HG03095 (cell line): Measurements from ENCODE around the gene IL6.
"Not testable (repeated sequence)": the region's sequence is repeated elsewhere in the genome, so short reads cannot be mapped to it uniquely, and the experiment has no call there.

ENCODE experiments used
- ATAC-seq: cut with Tn5 transposase; IDR thresholded peaks from one replicate; pipeline ENCODE4 v1.9.1; 2021; ENCODE audit warnings: moderate library complexity; ENCODE audit not compliant: unreplicated experiment

IL6 gene

DNA sequence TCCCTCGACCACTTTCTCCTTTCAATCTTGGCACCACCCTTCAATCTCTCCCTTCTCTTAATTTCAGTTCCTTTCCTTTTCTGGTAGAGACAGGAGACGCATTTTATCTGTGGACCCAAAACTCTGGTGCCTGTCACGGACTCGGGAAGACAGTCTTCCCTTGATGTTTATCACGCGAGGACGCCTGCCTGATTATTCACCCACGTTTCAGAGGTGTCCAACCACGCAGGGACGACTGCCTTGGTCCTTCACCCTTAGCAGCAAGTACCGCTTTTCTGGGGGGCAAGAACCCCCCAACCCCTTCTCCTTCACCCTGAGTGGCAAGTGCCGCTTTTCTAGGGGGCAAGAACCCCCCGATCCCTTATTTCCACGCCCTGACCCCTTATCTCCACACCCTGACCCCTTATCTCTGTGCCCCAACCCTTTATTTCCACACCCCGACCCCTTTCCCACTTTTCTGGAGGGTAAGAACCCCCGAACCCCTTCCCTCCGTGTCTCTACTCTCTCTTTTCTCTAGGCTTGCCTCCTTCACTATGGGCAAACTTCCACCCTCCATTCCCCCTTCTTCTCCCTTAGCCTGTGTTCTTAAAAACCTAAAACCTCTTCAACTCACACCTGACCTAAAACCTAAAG, 22.9 kb upstream of the IL6 start:
- ATAC-seq, result not testable (repeated sequence)

DNA sequence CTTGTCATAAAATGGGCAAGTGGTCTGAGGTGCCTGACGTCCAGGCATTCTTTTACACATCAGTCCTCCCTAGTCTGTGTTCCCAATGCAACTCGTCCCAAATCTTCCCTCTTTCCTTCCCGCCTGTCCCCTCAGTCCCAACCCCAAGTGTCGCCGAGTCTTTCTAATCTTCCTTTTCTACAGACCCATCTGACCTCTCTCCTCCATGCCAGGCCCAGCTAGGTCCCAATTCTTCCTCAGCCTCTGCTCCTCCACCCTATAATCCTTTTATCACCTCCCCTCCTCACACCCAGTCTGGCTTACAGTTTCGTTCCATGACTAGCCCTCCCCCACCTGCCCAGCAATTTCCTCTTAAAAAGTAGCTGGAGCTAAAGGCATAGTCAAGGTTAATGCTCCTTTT, 22.3 kb upstream of the IL6 start:
- not testable (repeated sequence) for ATAC-seq

DNA sequence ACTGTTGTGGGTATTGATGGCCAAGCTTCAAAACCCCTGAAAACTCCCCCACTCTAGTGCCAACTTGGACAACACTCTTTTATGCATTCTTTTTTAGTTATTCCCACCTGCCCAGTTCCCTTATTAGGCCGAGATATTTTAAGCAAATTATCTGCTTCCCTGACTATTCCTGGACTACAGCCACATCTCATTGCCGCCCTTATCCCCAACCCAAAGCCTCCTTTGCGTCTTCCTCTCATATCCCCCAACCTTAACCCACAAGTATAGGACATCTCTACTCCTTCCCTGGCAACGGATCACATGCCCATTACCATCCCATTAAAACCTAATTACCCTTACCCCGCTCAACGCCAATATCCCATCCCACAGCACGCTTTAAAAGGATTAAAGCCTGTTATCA, 21.1 kb upstream of the IL6 start:
- not testable (repeated sequence) for ATAC-seq

DNA sequence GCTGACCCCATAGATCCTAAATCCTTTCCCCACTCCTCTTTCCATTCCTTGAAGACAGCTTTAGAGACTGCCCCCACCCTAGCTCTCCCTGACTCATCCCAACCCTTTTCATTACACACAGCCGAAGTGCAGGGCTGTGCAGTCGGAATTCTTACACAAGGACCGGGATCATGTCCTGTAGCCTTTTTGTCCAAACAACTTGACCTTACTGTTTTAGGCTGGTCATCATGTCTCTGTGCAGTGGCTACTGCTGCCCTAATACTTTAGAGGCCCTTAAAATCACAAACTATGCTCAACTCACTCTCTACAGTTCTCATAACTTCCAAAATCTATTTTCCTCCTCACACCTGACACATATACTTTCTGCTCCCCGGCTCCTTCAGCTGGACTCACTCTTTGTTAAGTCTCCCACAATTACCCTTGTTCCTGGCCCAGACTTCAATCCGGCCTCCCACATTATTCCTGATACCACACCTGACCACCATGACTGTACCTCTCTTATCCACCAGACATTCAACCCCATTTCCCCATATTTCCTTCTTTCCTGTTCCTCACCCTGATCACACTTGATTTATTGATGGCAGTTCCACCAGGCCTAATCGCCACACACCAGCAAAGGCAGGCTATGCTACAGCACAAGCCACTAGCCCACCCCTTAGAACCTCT, 19.8 kb upstream of the IL6 start:
- not testable (repeated sequence) for ATAC-seq

DNA sequence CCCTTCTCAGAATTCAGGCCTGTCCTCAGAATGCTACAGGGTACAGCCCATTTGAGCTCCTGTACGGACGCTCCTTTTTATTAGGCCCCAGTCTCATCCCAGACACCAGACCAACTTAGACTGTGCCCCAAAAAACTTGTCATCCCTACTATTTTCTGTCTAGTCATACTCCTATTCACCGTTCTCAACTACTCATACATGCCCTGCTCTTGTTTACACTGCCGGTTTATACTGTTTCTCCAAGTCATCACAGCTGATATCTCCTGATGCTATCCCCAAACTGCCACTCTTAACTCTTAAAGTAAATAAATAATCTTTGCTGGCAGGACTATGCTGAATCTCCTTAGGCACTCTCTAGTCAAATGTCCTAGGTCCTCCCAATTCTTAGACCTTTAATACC, 18.8 kb upstream of the IL6 start:
- not testable (repeated sequence) for ATAC-seq

DNA sequence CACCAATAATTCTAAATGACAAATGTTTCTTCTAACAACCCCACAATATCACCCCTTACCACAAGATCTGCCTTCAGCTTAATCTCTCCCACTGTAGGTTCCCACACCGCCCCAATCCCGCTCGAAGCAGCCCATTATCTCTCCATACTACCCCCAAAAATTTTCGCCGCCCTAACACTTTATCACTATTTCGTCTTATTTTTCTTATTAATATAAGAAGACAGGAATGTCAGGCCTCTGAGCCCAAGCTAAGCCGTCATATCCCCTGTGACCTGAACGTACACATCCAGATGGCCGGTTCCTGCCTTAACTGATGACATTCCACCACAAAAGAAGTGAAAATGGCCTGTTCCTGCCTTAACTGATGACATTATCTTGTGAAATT, 18.3 kb upstream of the IL6 start:
- ATAC-seq, result not testable (repeated sequence)

DNA sequence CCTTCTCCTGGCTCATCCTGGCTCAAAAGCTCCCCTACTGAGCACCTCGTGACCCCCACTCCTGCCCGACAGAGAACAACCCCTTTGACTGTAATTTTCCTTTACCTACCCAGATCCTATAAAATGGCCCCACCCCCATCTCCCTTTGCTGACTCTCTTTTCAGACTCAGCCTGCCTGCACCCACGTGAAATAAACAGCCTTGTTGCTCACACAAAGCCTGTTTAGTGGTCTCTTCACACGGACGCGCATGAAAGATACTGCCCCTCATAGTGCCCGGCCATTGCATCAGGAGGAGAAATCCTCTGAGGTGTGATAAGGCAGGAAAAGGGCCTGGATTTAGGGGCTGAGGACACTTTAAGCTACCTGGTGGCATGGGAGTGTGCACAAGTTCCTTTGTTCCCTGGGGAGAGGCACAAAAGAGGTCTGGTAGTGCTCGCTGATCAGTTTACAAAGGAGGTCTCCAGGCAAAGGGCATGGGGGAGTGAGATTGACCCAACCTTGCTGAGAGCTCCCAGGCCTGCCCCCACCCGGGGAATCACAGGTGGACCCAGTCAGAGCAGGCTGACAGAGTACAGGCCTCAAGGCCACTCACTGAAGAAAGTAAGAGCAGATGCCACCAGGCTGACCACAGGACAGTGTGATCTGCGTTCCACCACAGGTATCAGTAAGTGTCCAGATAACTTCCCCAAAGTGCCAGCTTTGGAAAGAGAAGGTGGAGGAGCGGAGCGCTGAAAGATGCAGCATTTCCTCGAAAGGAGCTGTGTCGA, 17.8 kb upstream of the IL6 start:
- not testable (repeated sequence) for ATAC-seq

DNA sequence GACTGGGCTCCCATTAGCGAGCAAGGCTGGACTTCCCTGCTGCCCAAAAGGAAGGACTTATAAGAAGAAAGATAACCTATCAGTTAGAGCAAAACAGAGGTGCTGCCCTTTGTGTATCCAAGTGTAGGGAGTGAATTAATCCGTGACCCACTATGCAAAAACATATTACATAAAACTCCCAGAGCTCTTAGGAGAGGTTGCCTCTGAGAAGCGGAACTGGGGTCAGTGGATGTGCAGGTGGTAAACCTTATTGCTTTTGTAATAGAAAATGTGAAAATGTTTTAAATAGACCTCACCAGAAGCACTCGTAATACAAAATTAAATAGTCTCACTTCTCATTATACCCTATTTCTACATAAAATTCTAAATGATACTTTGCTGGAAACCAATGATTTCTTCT, 17.1 kb upstream of the IL6 start:
- ATAC-seq, result no peak

DNA sequence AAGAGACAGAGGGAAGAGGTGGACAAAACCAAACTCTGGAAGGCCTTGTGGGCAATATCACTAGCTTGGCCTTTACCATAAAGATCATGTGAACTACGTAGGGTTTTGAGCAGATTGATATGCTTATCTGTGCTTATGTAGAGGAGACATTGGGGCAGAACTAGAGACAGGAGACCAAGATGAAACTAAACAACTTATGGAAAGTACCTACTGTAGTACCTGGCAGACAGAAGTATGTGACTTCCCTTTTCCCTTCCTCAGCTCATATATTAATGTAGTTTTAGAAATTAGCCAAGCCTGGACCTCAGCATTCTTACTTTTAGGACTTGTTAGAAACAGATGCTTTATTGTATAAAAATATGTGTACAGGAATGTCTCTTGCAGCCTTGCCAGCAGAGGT, 14.0 kb upstream of the IL6 start:
- no peak for ATAC-seq

DNA sequence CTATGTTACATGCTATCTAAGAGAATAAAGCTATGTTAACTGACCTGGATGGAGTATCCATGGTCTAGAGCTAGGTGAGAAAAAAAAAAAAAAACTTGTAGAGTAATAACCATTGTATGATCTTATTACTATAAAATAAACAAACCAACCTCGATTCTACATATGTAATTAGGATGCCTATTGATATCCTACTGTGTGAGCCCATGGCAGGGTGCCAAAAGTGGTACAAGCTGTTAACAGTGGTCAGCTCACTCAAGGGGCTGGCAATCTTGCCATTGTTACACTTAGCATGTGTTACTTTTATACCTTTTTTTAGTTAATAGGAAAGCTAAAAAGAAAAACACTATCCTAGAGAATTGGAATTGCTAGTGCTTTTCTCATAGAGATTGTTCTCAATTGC, 13.5 kb upstream of the IL6 start:
- no peak for ATAC-seq

DNA sequence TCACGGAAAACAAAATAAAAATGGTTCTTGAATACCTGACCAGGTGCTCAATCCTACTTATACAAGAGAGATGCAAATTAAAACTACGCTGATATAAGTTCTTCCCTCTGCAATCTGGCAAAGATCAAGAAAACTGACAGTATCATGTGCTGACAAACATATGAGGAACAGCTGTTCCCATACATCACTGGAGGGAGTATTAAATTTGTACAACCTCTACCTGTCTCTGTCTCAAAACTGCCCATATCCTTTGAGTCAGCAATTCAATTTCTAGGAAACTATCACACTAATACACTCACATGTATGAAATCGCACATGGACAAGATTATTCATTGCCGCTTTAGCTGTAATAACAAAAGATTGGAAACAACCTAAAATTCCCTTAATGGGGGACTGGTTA, 11.0 kb upstream of the IL6 start:
- ATAC-seq, result no peak

DNA sequence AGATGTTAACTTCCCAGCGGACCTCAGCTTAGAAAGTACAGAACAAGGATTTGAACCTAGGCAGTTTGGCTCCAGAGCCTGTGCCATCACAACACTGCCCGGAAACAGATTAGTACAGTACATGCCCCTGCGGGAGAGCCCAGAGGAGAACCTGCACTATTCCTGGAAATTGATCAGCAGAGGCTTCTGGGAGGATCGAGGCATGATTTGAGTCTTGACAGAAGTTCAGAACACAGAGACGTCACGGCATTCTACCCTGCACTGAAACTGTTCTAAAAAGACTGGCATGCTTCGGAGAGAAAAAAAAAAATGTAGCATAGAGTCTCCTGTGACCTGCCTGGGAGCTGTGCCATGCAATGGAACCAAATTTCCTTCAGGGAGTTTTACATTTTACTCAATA, 9.2 kb upstream of the IL6 start:
- no peak for ATAC-seq

DNA sequence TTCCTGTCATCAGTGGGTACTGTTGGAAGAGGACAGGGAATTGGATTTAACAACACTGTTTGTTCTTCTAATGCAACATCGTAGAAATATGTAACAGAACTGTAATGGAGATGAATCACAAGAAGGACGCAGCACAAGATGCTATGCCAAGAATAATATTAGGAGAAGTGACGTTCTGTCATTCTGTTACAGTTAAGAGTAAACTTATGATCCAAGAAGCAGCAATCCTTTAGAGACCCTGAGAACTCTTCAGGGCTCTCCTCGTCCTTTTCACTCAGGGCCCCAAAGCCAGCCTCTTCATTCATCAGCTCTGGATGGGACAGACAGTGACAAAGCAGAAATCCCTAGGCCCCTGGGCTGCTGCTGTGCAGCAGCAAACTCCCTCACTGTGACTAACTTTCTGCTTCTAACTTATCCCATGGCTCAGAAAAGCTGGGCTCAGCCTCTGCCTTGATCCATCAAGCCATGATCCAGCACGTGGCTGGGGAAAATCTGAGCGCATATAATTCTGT, 8.7 kb upstream of the IL6 start:
- ATAC-seq, result no peak

DNA sequence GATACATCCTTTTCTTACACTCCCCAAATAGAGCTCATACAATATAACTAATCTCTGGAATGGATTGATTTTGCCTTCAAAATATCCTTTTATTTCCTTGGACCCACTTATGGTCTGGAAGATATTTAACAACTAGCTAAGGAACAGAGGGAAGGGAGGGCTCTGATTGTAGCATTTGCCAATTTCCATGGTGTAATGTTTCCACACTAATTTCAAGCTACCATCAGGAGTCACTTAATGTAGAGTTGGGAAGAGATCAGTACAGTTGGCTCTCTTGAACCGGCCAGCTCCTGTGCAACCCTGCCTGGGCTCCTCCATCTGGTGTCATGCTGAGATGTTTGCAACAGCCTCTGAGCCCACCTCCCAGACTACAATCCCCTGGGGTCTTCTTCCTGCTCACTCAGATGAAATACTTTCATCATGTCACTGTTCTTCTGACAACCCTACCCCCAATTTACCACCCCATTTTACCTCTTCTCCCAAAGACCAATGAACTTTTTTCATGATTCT, 8.0 kb upstream of the IL6 start:
- no peak for ATAC-seq

DNA sequence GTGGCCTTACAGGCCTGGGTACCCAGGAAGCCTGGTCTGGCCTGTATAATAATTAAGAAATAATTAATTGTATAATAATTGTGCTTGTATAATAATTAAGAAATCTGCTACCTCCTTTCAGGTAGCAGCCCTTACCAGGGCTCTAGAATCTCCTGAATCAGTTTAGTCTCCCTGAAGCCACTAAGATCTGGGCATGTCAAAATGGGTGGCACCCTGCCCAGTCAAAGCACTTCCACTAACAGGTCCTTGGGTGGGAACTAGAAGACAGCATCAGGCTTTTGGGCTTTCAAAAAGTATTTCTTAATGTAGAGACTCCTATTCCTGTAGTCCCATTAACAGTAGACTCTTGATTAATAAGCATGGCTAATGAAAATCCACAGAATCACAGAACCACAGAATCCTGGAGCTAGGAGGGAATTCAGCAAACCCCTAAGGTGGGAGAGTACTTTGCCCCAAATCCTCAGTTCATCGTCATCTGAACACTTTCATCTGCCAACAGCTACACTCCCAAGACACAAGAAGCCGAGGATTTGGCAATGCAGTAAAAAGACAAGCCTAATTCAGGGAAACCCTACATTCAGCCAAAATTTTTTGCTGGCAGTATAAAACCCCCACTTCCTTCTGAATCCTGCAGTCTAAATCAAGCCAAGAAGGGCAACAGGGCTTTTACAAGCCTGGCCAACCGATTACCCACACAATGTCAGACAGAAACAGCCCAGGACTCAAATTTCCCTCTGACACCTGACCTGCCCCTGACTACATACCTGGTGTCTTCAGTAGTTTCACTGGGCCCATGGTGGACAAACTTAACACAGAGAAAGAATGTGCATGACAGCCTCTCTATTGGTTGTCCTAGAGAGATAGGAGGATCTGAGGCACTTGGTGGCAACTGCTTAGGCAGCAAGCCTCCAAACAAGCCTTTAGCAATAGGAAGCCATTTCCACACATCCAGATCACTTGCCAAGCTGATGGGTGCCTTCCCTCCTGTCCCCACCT, 5.9 kb upstream of the IL6 start:
- ATAC-seq, result no peak

DNA sequence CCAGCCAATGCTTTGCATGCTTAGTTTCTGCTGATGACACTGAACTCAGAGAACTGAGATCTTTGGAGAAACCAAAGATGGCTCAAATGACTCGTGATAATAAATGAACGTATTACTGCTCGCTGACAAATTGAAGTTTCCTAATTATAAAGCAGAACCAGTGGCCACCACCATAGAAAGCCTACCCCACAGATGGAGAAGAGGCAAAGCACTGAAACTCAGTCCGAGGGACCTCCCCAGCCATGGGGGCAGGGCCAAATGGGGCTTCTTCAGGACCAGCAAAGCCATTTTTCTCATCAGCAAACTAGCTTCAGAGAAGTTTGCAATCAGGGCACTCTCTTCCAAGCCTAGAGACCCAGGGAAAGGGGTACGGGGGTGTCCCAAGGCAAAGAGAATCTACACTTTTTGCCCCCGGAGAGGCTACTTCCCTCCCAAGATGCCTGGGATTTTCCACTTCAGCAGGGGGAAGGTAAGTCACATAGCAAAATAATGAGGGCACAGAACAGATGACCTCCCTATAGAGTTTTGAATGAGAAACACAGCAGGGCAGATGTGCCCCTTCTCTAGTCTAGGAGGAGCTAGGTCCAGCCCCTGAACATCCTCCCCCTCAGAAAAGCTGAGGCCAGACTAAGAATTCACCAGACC, 4.3 kb upstream of the IL6 start:
- no peak for ATAC-seq

DNA sequence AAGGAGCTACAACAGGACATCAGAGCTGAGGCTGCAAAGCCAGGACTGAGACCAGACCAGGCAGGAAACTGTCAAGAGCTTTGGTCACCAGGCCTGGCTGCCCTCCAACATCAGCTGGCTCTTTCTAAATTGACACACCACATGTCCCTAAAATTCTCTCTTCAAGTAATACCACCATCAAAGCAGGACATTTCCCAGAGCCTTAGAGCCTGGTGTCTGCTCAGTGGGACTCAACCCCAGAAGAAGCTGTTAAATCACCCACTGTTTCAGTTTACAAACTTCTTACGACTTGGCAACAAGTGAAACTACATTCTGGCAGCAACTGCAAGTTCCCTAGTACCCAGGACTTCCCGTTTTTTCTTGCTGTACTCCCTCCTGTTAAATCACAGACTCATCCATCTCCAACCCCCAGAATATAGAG, 3.8 kb upstream of the IL6 start:
- ATAC-seq, result no peak

DNA sequence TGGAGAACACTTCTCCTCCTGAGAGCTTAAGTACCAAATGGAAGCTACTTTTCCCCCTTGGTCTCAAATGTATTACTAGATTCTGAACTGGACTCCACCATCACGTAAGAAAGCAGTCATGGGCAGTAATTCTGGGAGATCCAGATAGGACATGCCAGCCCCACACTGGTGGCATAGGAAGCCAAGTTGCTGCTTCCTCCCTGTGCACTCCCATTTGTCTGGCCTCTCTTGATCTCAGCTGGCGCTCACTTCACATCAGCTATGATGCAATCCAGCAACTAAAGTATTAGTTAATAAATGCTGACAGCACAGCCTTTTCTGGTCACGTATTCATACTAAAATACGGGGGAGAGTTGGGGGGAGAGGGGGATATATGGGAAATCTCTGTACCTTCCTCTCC, 3.4 kb upstream of the IL6 start:
- ATAC-seq, result no peak

DNA sequence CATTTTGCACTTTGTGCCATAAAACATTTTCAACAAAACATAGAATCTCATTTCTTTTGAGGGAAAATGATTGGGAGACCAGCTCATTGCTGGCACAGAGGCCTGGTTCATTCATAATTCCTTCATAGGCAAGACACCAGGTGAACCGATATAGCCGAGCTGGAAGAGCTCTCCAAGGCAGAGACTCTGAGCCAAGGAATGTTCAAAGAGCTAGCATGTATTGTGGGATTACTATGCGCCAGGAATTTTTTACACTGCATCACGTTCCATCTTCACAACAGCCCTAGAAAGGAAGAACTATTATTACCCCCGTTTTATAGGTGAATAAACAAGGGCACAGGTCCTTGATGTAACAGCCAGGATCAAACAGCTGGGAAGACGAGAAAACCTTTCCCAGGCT, 2.1 kb upstream of the IL6 start:
- ATAC-seq, result no peak

DNA sequence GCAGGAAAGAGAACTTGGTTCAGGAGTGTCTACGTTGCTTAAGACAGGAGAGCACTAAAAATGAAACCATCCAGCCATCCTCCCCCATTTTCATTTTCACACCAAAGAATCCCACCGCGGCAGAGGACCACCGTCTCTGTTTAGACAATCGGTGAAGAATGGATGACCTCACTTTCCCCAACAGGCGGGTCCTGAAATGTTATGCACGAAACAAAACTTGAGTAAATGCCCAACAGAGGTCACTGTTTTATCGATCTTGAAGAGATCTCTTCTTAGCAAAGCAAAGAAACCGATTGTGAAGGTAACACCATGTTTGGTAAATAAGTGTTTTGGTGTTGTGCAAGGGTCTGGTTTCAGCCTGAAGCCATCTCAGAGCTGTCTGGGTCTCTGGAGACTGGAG, 1.4 kb upstream of the IL6 start:
- no peak for ATAC-seq
